ENCODE measurements around the gene GSTO1.

The GSTO1 gene

DNA sequence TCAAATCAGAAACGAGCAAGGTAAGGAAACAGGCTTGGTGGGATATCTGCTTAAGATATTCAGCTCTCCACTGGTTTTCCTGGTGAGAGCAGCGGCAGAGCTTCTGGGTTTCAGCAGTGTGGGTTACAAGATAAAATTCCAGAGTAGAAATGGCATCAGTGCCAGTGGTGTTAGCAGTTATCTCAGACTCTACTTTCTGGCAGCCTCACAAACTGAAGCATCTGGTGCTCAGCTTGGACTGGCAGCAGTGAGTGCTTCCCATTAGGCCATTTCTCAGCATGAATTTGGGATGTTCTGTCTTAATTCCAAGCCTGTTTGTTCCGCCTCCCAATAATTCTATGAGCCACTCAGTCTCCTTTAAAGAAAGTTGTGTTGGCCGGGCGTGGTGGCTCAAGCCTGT is 7.4 kb downstream of the GSTO1 start:
- peaks cover under 1% of the 10 kb centered on the region for H3K4me1 ChIP-seq (ENCODE audit: low read length)
- no peak overlapping the region for H3K9ac ChIP-seq (ENCODE audit: low read length)
- peaks cover 34% of the 10 kb centered on the region for H3K36me3 ChIP-seq (replicated peaks; ENCODE audit: low read depth, low read length)
- no peaks in the 10 kb centered on the region for H3K9me3 ChIP-seq (ENCODE audit: insufficient read depth, low read length)
- H3K4me2 ChIP-seq (ENCODE audit: low read length), result no peak overlapping the region
- no peaks in the 10 kb centered on the region for H3K27me3 ChIP-seq (ENCODE audit: low read depth, low read length)
- peaks cover 41% of the 10 kb centered on the region for H3K79me2 ChIP-seq (ENCODE audit: low read length)
- TF ChIP-seq CTCF (IDR thresholded peaks at IDR 0.05; ENCODE audit: low read depth, low read length) (no peak), EZH2phosphoT487 (IDR thresholded peaks at IDR 0.05; ENCODE audit: low read depth) (no peak)
- no peak overlapping the region for H3K4me3 ChIP-seq (ENCODE audit: low read length)
- no peak overlapping the region for H3K27ac ChIP-seq (ENCODE audit: low read length)
- no peaks in the 10 kb centered on the region for H4K20me1 ChIP-seq (ENCODE audit: insufficient read depth, low read length)
- no peak overlapping the region for H2AFZ ChIP-seq (ENCODE audit: low read depth, low read length)

DNA sequence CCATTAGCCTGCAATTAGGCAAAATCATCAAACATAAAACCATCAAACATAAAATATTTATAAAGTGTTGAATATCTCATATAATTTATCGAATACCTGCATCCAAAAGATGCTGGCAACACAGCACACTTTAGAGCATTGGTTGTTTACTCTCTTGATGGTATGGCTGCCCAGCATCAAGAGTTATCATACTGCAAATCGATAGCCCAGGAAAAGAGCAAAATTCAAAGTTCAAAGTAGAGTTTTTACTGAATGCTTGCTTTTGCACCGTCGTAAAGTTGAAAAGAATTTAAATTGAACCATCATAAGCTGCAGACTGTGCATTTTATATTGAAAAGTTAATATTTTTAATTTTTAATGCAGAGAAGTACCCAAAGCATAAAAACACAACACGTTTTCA is 10.1 kb downstream of the GSTO1 start:
- Histone ChIP-seq H3K4me1 (ENCODE audit: low read length) (peaks cover 14% of the 10 kb centered on the region), H3K27ac (ENCODE audit: low read length) (no peak overlapping the region), H3K4me2 (ENCODE audit: low read length) (no peak overlapping the region), H3K27me3 (ENCODE audit: low read depth, low read length) (no peaks in the 10 kb centered on the region), H2AFZ (ENCODE audit: low read depth, low read length) (no peak overlapping the region), H3K9ac (ENCODE audit: low read length) (no peak overlapping the region), H3K9me3 (ENCODE audit: insufficient read depth, low read length) (no peaks in the 10 kb centered on the region), H3K4me3 (ENCODE audit: low read length) (no peak overlapping the region), H3K79me2 (ENCODE audit: low read length) (peaks cover 52% of the 10 kb centered on the region), H3K36me3 (replicated peaks; ENCODE audit: low read depth, low read length) (peaks cover 32% of the 10 kb centered on the region), H4K20me1 (ENCODE audit: insufficient read depth, low read length) (no peaks in the 10 kb centered on the region)
- TF ChIP-seq EZH2phosphoT487 (IDR thresholded peaks at IDR 0.05; ENCODE audit: low read depth) (no peak), CTCF (IDR thresholded peaks at IDR 0.05; ENCODE audit: low read depth, low read length) (no peak)

DNA sequence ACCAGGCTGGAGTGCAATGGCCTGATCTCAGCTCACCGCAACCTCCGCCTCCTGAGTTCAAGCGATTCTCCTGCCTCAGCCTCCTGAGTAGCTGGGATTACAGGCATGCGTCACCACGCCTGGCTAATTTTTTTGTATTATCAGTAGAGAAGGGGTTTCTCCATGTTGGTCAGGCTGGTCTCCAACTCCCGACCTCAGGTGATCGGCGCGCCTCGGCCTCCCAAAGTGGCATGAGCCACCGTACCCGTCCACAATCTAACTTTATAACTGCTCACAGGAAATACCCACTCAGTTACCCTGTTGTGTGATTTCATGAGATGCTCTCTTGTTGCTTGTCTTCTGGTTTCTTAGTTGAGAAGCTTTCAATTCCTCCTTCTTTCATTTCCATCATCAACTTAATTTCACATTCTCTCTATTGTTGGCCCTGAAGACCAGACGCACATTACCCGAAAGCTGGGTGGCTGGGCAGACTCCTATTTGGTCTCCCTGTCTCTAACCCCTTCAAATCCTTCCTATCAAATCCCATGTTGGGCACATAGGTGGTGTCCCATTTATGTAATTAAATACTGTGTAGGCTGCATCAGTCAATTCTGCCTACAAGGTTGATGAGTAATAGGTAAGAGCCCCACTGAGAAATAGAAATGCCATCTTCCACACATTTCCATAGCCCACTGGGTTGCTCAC is 13.2 kb downstream of the GSTO1 start:
- Histone ChIP-seq H3K9ac (ENCODE audit: low read length) (peak overlapping the region; percentile 69), H3K9me3 (ENCODE audit: insufficient read depth, low read length) (no peaks in the 10 kb centered on the region), H2AFZ (ENCODE audit: low read depth, low read length) (no peak overlapping the region), H3K4me1 (ENCODE audit: low read length) (peaks cover 14% of the 10 kb centered on the region), H3K27me3 (ENCODE audit: low read depth, low read length) (no peaks in the 10 kb centered on the region), H3K79me2 (ENCODE audit: low read length) (peaks cover 47% of the 10 kb centered on the region), H3K27ac (ENCODE audit: low read length) (peak overlapping the region; percentile 53), H4K20me1 (ENCODE audit: insufficient read depth, low read length) (no peaks in the 10 kb centered on the region), H3K4me3 (ENCODE audit: low read length) (peak overlapping the region; percentile 99), H3K36me3 (replicated peaks; ENCODE audit: low read depth, low read length) (peaks cover 19% of the 10 kb centered on the region), H3K4me2 (ENCODE audit: low read length) (peak overlapping the region; percentile 91)
- no peak for TF ChIP-seq CTCF (IDR thresholded peaks at IDR 0.05; ENCODE audit: low read depth, low read length)
- no peak for TF ChIP-seq EZH2phosphoT487 (IDR thresholded peaks at IDR 0.05; ENCODE audit: low read depth)

DNA sequence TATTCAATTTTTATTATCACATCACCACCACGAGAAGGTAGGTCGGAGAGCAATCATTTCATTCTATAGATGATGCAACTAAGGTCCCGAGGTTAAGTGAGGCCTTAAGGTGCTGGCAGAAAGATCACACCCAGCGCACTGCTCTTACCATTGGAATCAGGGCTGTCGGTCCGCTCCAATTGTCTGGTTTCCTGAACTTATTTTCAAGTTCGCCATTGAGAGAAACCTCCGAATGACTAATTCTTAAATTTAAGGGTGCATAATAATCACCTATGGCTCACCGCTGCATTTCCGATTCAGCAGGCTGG is 13.7 kb downstream of the GSTO1 start:
- Histone ChIP-seq H3K27ac (ENCODE audit: low read length) (peak overlapping the region; percentile 53), H3K36me3 (replicated peaks; ENCODE audit: low read depth, low read length) (peaks cover 19% of the 10 kb centered on the region), H3K4me3 (ENCODE audit: low read length) (peak overlapping the region; percentile 99), H4K20me1 (ENCODE audit: insufficient read depth, low read length) (no peaks in the 10 kb centered on the region), H3K4me1 (ENCODE audit: low read length) (peaks cover 14% of the 10 kb centered on the region), H3K27me3 (ENCODE audit: low read depth, low read length) (no peaks in the 10 kb centered on the region), H2AFZ (ENCODE audit: low read depth, low read length) (peak overlapping the region; percentile 25; the same call in 1 of the 2 replicates), H3K9ac (ENCODE audit: low read length) (peak overlapping the region; percentile 69), H3K79me2 (ENCODE audit: low read length) (peaks cover 46% of the 10 kb centered on the region), H3K4me2 (ENCODE audit: low read length) (peak overlapping the region; percentile 91), H3K9me3 (ENCODE audit: insufficient read depth, low read length) (no peaks in the 10 kb centered on the region)
- TF ChIP-seq EZH2phosphoT487 (IDR thresholded peaks at IDR 0.05; ENCODE audit: low read depth) (no peak), CTCF (IDR thresholded peaks at IDR 0.05; ENCODE audit: low read depth, low read length) (no peak)

Measured in OCI-LY3 (cell line).